ENCODE results near the gene SUOX. TPM values are rescaled to one million over a fixed set of nuclear protein-coding genes. Genes with fewer than 3 reads are reported as not detected.
A peak's percentile ranks its signal among the peaks of the same experiment; 100 is the strongest.

The SUOX gene
- total RNA-seq, 1 donor from 2014 or later, result 13.9 TPM

DNA sequence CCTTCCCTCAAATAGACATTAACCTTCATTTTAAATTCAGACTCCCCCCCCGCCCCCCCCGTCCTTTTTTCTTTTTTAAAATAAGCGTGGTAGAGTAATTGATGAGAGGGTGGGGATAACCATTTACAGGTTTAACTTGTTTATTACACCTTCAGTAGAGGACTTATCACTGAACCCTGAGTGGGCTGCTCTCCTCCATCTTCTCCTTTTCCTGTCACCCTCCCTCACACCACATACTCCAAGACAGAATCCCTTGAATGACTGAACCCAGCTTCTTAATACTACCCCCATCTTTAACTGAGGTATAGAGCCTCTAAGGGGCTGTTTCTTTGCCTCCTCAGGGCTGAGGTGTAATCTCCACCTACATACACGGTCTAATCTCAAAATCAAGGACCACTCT, 20.1 kb downstream of the SUOX start:
- Mint-ChIP-seq H3K36me3 (ENCODE audit: low read depth) (peaks cover 3% of the 10 kb centered on the region), H3K27ac (ENCODE audit: unreplicated experiment) (no peak overlapping the region), H3K9me3 (ENCODE audit: low read depth) (no peaks in the 10 kb centered on the region), H3K4me1 (ENCODE audit: low read depth) (peaks cover 17% of the 10 kb centered on the region), H3K4me3 (ENCODE audit: unreplicated experiment) (no peak overlapping the region), H3K27me3 (ENCODE audit: low read depth) (no peaks in the 10 kb centered on the region)
- no peak for DNase-seq (ENCODE audit: low spot score)
- TF ChIP-seq, protein P1, sequence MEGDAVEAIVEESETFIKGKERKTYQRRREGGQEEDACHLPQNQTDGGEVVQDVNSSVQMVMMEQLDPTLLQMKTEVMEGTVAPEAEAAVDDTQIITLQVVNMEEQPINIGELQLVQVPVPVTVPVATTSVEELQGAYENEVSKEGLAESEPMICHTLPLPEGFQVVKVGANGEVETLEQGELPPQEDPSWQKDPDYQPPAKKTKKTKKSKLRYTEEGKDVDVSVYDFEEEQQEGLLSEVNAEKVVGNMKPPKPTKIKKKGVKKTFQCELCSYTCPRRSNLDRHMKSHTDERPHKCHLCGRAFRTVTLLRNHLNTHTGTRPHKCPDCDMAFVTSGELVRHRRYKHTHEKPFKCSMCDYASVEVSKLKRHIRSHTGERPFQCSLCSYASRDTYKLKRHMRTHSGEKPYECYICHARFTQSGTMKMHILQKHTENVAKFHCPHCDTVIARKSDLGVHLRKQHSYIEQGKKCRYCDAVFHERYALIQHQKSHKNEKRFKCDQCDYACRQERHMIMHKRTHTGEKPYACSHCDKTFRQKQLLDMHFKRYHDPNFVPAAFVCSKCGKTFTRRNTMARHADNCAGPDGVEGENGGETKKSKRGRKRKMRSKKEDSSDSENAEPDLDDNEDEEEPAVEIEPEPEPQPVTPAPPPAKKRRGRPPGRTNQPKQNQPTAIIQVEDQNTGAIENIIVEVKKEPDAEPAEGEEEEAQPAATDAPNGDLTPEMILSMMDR (IDR thresholded peaks at IDR 0.05), result no peak

DNA sequence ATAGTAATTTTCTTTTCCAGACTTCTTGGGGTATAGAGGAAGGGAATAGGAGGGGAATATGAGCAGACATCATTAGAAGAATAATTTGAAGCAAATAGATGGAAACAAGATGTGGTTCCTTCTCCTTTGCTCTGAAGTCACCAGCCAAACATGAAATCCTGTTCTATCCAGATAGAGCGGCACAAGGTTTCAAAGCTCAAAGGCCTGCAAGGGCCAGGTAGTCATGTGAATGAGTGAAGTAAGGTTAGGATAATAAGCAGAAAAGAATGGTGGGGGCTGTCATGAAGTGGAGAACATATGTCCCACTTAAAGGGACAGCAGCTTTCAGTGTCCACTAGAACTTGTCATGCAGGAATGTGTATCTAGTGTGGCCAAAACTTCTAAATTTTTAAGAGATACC, 21.3 kb downstream of the SUOX start:
- no peak for DNase-seq (ENCODE audit: low spot score)
- Mint-ChIP-seq H3K27ac (ENCODE audit: unreplicated experiment) (no peak overlapping the region), H3K9me3 (ENCODE audit: low read depth) (no peaks in the 10 kb centered on the region), H3K27me3 (ENCODE audit: low read depth) (no peaks in the 10 kb centered on the region), H3K36me3 (ENCODE audit: low read depth) (peaks cover 3% of the 10 kb centered on the region), H3K4me3 (ENCODE audit: unreplicated experiment) (no peak overlapping the region), H3K4me1 (ENCODE audit: low read depth) (peaks cover 17% of the 10 kb centered on the region)
- TF ChIP-seq, protein P1 (IDR thresholded peaks at IDR 0.05), result no peak

DNA sequence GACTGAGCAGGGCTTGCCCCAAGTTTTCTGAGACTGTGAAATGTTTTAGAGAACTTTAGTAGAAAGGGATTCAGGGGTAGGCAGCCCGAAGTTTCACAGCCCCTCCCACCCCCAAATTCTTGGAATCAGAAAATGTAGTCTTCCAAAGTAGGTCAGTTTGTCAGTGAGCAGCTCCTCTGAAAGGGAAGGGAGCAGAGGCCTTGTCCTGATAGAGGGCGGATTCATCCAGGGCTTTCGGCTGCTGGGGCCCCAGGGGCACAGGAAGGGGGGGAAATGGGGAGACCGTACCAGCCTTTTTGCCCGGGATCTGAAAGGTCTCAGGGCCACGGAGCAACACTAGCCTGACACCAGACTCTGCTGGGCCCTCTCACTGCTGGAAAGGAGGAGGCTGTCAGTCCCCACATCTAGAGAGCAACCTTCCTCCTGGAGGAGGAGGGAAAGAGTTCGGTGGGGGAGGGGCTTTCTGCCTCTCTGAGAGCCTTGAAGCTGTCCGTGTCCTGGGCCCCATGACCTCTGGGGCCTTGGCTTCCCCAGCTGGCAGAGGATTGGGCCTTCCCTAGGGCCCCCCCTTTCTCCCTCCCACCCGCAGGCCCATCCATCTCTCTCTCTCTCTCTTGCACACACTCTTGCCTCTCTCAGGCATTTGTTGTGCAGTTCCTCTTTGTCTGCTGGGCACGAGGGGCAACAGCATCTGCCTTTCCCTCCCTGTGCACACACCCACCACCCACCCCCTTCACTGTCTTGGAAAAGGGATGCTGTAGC, 23.5 kb downstream of the SUOX start, which contains the start of gene IKZF4:
Gene IKZF4, plus strand, starts transcription at position 621 of the 762 bp plus-strand sequence. CDS start 451 bp downstream, outside the sequence.
- H3K27ac Mint-ChIP-seq (ENCODE audit: unreplicated experiment), result no peak within 1 kb of the TSS
- H3K4me1 Mint-ChIP-seq (ENCODE audit: low read depth), result peaks cover 17% of the 10 kb centered on the region
- no peak for DNase-seq (ENCODE audit: low spot score)
- TF ChIP-seq, protein P1 (IDR thresholded peaks at IDR 0.05), result no peak
- no peaks in the 10 kb centered on the region for H3K27me3 Mint-ChIP-seq (ENCODE audit: low read depth)
- peaks cover 4% of the 10 kb centered on the region for H3K36me3 Mint-ChIP-seq (ENCODE audit: low read depth)
- H3K9me3 Mint-ChIP-seq (ENCODE audit: low read depth), result no peaks in the 10 kb centered on the region
- peak within 1 kb of the TSS; percentile 69 for H3K4me3 Mint-ChIP-seq (ENCODE audit: unreplicated experiment)

DNA sequence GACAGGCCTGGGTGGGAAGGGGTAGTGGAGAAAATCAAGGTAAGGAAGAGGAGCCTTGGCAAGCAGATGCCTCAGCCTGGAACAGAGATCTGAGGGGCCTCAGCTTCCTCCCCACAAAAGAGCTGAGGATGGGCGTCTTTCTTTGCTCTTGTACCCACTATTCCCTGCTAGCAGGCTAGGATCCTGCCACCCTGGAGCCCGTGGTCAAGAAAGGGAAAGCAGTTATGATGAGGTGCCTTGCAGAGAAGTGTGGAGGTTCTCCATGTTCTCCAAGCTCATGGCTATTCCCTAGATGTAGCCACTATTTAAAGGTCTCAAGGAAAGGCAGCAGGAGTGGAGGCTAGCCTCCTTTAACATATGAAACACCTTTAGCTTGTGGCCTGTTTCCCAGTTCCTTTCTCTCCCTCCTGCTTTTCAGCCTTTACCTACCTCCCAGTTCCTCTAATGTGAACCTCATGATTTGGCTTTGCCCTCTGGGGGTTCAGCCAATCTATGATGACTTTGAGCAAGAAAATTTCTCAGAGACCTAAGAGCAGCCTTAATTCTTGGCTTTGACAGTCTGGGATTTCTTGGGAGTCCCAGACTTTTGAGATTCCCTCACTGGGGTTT, 24.9 kb downstream of the SUOX start:
- Mint-ChIP-seq H3K36me3 (ENCODE audit: low read depth) (peaks cover 4% of the 10 kb centered on the region), H3K27me3 (ENCODE audit: low read depth) (no peaks in the 10 kb centered on the region), H3K4me3 (ENCODE audit: unreplicated experiment) (peak overlapping the region; percentile 69), H3K27ac (ENCODE audit: unreplicated experiment) (no peak overlapping the region), H3K4me1 (ENCODE audit: low read depth) (peaks cover 17% of the 10 kb centered on the region), H3K9me3 (ENCODE audit: low read depth) (no peaks in the 10 kb centered on the region)
- TF ChIP-seq, protein P1 (IDR thresholded peaks at IDR 0.05), result no peak
- DNase-seq (ENCODE audit: low spot score), result no peak

DNA sequence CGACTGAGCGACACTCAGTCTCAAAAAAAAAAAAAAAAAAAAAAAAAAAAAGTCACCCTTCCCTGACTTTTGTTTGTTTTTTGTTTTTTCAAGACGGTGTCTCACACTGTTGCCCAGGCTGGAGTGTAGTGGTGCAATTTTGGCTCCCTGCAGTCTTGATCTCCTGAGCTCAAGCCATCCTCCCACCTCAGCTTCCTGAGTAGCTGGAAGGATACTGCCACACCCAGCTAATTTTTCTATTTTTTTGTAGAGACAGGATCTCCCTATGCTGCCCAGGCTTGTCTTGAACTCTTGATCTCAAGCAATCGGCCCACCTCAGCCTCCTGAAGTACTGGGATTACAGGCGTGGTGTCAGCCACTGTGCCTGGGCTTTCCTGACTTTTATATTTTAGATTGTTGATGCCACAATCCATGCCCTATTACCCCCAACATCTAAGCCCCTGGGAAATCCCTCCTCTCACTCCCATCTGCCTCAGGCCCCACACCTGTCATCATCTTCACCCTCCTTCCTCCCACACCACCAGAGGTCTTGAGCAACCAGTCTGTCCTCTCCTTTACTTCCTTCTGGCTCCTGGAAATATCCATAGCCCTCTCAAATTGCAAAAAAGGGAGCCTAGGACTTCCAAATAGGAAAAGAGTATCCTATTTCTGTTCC, 31.6 kb downstream of the SUOX start:
- TF ChIP-seq, protein P1 (IDR thresholded peaks at IDR 0.05), result no peak

More for the DNA sequence above, 31.6 kb downstream of the SUOX start:
- peaks cover 17% of the 10 kb centered on the region for H3K36me3 Mint-ChIP-seq (ENCODE audit: low read depth)
- peak overlapping the region; percentile 62 for H3K27ac Mint-ChIP-seq (ENCODE audit: unreplicated experiment)
- H3K4me1 Mint-ChIP-seq (ENCODE audit: low read depth), result peaks cover 9% of the 10 kb centered on the region
- no peak for DNase-seq (ENCODE audit: low spot score)
- no peak overlapping the region for H3K4me3 Mint-ChIP-seq (ENCODE audit: unreplicated experiment)
- no peaks in the 10 kb centered on the region for H3K27me3 Mint-ChIP-seq (ENCODE audit: low read depth)
- H3K9me3 Mint-ChIP-seq (ENCODE audit: low read depth), result no peaks in the 10 kb centered on the region

Measured in chondrocyte (in vitro differentiated cells).